NCI-H1694 treated with DMSO at 0.1 percent for 48 hours (cell line): ENCODE measurements around the gene OLFM3.

Source experiments
- DNase-seq: peaks from one replicate; lab custom pipeline; 2025; lab: John Stamatoyannopoulos, UW

OLFM3 gene

DNA sequence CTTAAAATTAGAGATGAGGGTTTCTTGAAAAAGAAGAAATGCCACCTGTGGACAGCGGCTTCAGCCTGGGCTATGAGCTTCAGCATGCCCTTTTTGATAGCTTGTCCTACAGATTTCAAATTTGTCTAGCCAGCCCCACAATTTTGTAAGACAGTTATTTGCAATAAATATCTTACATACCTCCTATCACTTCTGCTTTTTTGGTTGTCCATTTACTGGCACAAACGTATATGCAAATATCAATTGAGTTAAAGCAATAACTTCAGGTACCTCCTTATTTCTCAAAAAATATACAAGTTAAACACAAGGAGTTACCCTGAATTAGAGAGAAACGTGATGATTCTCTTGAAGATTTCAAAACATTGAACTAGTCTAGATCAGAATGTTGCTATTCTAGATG is 53.5 kb downstream of the OLFM3 start:
- DNase-seq = no peak

DNA sequence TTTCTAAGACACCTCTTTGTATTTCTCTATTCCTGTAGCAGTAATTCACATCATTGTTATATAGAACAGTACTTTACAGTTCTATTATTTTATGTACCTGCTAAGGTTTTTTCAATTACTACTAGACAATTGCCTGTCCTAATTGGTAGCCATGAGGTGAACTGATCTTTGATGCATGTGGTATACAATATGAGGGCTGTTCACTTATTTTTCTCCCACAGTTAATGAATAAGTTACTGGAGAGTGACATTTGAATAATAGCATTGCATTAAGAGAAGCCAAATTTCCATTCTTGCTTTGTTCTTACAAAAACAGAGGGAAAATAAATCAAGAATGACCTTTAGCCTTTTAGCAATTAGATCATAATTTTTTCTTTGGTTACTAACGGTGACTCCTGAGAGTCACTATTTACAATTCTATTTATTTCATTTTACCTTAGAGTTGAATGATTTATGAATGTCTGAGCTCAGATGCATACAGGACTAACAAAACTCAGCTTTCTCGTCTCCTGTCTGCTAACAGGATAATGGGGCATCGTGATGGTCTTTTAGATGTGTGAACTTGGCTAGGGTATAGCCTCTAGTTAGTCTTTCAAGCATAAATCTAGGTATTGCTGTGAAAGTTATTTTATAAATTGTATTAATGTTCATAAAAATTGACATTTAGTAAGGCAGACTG is 54.1 kb downstream of the OLFM3 start:
- DNase-seq = no peak

DNA sequence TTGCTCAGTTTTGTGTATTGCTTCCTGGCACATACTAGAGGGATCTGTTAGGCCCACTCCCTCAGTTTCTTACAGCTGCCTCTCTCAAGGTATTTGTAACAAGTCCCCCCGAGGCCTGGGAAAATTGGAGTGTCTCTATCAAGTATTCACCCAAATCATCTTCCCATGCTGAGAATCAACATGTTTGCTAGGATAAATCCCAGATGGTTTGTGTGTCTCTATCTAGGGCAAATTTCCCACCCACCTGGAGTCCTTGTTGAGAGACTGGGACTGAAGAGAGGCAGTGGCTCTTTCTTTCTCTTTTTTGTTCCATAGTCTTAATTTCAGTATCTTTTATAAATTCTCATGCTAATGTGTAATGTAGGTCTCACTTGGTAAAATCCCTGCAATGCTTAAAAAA is 58.0 kb downstream of the OLFM3 start:
- DNase-seq = no peak

DNA sequence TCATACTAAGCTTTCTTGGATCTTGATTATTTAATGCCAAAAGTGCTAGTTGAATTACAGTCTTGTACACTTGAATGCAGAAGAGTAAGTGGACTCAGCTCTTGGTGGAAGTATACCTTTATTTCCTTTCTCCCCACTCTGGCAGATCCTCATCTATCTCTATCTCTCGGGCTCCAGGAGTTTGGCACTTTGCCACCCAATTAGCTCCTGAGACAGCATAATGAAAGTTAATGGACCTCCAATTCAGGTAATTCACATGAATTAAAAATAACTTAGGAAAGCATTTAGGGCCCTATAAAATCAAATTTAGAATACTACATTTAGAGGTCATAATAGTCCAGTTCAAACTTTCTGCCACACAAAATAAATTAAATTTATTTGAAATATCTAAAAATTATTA is 67.4 kb downstream of the OLFM3 start:
- no peak for DNase-seq

DNA sequence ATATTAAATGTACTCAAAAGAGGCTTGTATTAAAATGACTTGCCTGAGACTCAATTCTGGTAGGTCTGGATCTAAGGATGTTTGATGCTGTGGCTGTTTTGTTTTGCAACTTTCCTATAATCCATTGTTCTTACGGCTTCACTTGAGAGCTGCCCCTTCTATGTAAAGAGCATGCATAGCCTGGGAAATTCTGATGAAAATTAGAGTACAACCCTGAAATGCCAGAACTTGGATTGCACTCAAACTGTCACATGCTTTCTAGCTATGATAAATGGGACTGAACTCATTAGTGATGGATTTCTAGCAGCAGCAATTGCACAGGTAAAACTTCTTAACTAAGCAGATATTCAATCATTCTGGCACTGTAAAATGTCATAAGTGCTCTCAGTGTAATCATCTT is 67.9 kb downstream of the OLFM3 start:
- DNase-seq = no peak

DNA sequence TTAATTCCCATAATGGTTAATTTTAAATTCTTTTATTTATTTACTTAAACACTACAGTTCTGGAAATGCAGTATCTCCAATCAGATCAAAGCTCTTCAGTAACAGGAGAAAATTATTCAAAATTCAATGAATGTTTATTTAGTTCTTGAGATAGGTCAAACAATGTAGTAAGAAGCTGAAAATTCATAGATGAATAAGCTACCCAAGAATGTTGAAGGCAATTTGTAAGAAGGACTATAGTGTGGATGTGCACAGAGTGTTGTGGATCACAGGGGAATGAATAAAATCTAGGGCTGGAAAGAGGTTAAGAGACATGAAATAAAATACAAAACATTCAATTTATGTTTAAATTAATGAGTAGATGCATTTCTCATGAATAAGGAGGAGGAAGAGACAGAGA is 72.0 kb downstream of the OLFM3 start:
- no peak for DNase-seq

DNA sequence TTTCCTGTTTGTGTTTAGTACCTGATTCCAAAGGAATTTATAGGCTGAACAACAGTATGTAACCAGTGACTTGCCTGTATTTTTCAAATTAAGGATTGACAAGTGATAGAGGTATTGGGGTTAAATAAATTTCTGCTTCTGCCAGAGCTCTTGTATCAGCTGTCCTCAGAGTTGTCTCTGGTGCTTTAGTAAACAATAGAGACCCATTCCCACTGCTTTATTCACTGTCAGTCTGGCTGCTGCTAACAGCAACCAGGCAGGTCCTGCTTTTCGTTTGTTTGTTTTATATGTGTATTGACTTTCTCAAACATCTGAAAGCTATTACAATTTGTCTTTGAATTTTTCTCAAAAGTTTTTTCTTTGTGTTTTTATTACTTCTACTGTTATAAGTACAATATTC is 76.1 kb downstream of the OLFM3 start:
- DNase-seq = no peak

DNA sequence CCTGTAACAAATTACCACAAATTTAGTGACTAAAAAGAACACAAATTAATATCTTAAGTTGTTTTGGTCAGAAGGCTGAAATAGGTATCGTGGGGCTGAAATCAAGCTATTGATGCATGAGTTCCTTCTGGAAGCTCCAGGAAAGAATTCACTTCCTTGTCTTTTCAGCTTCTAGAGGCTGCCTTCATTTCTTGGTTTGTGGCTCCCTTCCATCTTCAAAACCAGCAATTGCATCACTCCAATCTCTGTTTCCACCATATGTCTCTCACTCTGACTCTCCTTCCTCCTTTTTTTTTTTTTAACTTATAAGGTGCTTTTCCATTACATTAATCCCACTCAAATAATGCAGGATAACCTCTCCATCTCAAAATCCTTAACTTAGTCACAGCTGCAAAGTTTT is 78.4 kb downstream of the OLFM3 start:
- DNase-seq = no peak

DNA sequence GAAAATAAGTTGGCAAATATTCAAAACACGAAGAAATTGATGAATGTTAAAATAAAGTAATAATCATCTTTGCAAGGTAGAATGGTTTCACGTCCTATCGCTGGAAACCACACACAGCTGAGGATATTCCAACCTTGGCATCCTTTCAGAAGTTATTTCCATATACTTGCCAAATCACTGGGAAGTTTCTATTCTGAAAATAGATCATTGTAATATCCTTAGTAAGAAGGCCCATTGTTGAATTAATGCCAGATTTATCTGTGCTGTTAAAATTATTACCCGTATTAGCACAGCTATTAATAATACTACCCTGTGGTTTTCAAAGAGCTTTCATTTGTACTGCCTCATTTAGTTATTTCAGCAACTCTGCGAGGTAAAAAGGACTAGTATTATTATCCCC is 81.1 kb downstream of the OLFM3 start:
- DNase-seq = no peak

DNA sequence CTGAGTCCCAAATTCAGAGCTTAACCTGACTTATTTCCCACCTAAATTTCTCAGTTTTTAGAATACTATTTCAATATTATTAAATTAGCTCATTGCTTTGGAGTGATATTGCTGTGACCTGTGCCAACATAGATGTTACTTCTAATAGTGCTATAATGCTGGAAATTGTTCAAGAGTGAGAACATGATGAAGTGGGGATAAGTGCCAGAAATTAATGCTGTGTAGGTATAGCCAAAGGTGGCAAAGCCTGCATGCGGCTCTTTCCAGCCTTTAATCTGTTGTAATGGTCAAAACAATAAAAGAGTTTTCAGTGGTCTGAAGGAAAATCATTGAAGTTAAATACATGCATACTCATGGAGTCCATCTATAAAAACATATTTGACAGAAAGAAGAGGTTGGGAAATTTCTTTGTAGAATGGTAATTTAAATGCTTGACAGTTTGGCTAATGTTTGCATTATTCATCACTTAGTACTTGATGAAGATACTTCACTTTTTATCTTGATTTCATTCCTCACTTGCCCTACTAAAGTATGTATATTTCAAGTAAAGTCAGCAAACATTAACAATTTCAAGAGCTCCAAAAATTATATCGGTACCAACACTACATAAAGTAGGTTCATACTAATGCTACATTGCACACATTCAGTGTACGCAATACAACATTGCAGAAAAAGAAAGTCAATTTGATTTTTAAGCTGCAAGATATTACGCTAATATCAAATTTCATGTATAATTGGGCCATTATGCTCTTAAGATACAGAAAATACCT is 82.1 kb downstream of the OLFM3 start:
- DNase-seq = no peak

DNA sequence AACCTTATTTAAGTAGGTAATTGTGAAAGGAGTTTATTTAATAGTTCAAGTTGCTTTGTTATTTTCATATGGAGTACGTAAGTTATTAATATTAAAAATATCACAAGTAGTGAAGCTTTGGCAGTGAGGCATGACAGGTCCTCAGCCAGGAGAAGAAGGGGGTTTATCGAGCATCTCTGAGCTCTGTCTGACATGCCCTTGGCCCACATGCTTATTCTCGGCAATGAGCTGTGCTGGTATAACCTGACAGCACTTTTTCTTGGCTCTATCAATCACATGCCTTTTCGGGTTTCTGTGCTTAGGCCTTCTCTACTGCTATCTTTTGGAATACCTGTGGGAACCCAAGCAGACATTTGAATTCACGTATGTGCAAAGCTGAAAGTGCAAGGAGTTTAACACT is 84.8 kb downstream of the OLFM3 start:
- DNase-seq = no peak

DNA sequence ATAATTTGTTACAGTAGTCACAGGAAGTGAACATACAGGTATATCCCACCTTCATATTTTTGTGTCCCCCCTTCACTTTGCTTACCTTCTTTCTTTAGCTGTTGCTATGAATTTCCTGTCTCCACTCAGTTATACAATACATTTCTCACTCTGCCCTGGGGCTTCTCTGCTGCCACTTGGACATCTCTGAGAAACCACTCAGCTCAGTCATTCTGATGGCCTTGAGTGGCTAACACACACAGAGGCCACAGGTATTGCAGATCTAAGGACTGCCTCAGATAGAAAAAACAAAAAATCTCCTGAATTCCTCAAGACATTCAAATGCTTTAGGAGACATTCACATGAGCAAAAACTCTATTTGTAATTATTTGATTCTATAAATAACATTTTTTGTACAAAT is 87.7 kb downstream of the OLFM3 start:
- DNase-seq = no peak

DNA sequence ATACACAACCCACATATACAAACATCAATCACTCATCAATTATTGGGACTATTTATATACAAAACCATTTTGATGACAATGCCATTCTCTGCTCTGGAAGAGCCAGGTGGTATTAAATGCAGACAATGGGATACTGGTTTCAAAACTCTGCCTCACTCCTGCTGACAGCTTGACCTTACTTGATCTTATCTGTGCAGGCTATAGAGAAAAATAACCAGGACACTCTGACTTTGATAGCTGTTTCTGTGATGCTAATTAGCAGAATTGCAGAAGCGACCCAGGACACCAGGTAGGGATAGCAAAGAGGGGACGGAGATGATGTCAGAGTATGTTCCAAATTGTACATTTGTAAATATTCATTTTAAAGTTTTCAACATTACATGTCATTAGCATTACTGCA is 89.5 kb downstream of the OLFM3 start:
- DNase-seq = no peak

DNA sequence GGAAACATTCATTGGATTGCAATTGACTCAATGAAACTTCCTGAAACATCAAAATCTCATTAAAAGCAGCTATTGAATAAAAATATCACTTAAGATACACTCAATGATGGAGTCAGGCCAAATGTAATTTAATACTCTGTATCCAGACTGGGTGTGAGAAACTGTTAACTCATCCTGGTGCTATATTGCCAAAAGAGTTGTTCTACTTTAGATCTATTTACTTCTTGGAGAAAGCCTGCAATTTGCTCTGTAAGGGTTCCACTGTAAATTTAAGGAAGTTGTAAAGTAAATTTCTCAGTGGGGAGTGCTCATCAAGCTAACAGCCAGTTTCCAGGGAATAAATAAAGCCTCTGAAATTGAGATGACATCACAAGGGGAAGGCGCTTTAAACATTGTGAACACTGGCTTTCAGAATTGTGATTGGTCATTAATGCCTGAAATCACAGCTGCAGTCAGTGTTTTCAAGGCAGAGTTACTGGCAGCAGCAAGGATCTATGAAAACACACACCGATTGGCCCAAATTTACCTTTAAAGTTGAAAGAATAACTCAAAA is 91.4 kb downstream of the OLFM3 start:
- no peak for DNase-seq

DNA sequence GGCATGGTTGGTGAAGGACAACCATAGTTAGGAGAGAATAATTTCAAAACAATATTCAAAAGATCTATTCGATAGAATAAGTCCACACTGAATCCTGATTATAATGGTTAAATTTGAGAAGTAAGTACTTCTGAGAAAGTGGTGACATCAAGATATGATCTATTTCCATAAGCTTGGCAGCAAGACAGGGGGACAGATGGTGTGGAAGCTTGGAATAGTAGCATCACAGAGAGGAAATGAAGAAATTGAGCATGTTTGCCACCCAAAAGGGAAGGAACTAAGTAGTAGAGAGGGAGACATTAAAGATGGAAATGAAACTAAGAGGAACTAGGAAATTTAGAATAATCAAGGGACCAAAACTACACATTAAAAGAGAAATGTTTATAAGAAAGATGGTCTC is 94.5 kb downstream of the OLFM3 start:
- no peak for DNase-seq

DNA sequence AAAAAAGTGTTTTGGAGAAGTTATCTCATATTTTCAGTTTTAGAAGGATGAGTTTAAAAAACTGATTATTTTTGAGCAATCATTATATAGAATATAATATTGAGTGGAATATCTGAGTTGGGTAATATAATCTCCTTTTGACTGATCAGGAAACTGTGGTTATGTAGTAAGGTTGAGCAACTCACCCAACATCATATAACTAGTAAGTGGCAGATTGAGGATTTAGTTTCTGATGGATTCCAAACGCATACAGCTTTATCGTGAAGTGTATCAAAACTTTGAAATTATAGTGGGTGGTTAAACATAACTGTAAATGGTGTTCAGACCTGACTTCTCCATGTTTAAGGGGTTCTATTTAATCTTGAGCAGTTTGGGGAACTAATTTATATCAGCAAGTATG is 98.6 kb downstream of the OLFM3 start:
- DNase-seq = no peak

DNA sequence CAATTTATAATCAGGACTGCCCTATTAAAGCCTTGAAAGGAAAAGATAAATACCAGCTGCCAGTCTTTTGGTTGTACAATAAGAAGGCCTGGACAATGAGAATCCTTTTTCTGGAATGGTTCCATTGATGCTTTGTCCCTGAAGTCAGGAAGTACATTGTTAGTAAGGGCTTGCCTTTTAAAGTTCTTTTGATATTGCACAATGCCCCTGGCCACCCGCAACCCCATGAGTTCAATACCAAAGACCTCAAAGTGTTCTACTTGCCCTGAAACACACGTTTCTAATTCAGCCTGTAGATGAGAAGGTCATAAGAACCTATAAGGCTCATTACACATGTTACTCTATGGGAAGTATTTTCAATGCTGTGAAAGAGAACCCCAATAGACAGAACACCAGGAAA is 112.1 kb downstream of the OLFM3 start:
- DNase-seq = no peak

DNA sequence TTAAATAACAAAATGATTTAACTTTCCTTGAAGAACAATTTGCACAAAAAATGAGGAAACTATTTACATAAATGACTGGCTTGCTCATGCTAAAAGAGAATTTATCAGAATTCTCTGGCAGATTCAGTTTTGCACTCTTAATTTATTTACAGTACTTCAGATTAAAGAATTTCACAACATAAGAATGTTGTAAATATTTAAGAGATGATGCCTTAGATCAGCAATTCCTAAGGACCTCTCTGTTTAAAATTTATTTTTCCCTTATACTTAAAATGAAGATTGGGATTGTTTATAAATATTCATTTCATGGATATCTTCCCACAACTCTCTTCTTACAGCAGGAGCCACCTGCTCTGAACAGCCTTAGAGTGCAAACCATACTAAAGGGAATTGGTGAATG is 120.8 kb downstream of the OLFM3 start:
- DNase-seq = no peak

DNA sequence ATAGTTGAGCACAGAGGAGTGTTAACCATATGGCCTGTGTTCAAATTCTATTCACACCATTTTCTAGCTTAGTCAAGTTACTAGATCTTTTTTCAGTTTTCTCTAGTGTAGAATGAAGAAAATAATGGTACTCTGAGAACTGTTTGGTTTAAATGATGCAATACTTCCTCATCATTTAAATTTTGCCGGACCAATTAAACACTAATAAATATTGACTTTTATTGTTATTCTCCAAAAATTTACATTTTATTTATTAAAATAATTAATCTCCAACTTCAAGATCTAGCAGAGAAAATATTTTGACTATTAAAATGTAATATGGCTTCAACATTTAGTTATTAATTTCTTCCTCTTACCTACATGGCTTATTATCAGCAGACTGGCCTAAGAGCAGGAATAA is 123.1 kb downstream of the OLFM3 start:
- no peak for DNase-seq

DNA sequence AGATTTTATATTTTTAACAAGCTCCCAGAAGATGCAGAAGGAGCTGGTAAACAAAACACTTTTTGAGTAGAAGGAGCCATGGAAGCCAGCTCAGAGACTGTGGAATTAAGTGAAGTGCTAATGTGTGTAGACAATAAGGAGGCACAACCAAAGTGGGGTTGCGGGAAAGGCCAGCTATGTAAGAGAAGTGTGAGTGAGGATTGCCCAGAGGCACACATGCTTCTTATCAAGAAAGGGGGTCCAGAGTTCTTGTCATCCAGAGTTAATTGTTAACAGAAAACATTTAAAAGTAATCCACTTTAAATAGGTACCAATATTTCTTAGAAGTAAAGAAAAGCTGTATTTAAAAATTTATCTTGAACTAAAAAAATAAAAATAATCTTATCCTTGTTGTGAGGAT is 136.8 kb downstream of the OLFM3 start:
- DNase-seq = no peak

DNA sequence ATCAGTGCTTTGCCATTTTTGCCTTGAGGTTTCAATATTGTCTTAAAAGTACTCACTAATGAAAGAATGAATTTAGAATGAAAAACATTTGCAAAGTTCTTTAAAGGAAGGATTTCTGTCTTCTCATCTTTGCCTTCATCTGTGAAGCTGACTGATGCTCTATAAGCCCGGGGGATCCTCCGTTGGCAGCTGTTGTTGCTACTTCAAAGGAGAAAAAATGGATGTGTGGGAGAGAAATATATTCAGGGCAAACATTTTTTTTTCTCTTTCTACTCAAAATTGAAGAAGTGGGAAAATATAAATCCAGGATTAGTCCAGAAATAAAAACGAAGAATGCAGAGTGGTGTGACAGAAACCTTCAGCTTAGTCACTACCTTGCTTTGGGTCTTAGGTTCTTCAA is 142.5 kb downstream of the OLFM3 start:
- no peak for DNase-seq

DNA sequence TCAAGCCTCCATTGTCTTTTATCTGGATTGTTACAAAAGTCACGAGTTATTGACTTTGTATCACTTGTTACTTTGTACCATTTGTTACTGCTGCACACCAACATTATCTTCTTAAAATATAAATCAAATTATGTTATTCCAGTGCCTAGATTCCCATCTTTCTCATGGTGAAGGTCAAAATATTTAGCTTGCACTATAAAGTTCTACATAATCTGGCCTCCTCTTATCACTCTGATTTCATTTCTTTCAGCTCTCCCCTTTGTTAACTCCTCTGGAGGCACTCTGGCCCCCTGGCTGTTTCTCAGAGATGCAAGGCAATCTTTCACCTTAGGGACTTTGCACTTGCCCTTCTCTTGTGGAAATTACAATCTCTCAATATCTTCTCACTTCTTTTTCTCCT is 143.8 kb downstream of the OLFM3 start:
- no peak for DNase-seq

DNA sequence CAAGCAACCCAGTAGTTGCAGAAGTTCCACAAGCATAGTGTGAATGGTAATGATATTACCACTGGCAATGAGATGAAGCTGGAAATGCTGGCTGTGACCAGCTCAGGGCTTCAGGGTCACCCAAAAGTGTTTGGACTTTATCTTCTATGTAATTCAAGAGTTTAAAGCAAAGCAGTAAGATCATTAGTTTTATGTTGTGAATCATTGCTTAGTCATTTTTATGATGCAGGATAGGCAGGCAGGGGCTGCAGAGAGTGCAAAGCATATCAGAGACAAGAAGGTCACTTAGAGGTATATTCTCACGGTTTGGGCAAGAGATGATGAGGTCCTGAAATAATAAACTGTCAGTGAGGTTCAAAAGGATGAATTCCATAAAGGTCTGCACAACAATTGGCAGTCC is 147.4 kb downstream of the OLFM3 start:
- no peak for DNase-seq

DNA sequence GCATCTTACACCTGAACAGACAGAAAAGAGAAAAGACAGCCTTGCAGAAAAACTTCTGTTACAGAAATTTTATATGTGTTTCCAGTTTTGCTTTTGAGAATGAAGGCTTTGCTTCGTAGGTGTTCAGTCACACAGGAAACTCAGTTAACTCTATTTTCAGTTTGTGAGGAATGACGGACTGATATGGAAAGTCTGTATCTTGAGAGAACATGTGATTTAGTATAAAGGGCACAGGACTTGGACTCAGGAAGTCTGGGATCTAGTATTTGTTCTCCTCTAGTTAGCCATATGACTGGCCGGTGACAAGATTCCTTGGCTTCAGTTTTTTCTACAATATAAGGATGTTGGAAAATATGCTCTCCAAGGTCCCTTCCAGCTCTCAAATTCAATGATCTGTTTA is 149.1 kb downstream of the OLFM3 start:
- DNase-seq = no peak
